COR-L47 (cell line): ENCODE data around the gene PLA2G12B.

Experiments used
- DNase-seq: peaks from one replicate; lab custom pipeline; 2025; lab: John Stamatoyannopoulos, UW

Gene PLA2G12B

DNA sequence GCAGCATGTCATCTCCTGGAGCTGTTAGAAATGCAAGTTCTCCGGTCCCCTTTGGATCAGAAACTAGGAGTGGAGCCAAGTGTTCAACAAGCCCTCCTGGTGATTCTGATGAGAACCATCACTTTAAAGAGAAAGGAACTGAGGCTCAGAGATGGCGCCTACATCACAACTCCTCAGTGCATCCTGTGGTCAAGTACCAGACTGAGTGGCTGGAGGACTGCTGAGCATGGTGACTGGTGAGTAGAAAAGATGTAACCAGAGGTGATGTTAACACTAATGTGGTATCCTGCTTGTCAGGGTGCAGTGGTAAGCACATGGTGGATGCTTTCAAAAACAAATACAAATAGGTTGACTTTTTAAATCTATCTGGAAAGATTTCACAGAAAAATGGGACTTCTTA, 64.5 kb downstream of the PLA2G12B start:
- no peak for DNase-seq

- DNase-seq, result peak; percentile 83
Measured at GRCh38 chr10:72889391-72889831, 65.2 kb downstream of the PLA2G12B start.

DNA sequence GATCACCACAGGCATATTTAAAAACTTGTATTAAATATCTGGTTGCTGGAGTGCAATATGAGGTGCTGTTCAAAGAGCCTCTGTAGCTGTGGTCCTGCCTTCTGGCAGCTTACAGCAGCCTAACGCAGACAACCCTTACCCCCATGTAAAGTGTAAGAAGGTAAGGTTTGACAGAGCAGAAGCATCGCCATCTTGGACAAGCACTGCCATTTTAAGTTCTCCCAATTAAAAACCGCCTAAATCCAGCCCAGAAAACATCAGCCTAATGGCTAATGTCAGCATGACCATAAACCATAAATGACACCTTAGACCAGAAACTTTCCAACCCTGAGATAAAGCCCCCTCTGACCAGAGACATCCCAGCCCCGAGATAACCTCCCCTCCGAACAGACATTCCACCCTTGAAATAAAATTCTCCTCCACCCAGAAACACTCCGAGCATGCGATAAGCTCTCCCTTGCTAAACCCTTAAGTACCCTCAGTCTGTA, 66.4 kb downstream of the PLA2G12B start:
- DNase-seq, result no peak

DNA sequence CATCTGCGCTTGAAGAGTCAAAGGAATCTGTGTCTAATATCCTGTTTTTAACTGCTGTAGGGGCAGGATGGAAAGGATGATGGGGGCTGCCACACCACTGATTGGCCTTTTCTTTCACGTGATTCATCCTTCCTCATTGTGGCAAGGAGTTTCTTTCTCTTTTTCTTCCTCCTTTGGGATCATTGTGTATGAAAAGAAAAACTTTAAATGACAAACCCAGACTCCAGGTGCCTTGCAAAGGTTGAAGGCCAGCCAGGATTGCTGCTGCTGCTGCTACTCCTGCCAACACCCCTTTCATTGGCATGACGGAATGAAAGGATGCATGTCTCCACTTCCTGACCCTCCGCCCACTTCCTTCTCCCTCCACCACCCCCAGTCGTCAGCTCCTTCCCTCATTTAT, 67.6 kb downstream of the PLA2G12B start:
- DNase-seq, result no peak

GRCh38 chr10:72886621-72887020, 68.0 kb downstream of the PLA2G12B start:
- DNase-seq, result no peak

DNA sequence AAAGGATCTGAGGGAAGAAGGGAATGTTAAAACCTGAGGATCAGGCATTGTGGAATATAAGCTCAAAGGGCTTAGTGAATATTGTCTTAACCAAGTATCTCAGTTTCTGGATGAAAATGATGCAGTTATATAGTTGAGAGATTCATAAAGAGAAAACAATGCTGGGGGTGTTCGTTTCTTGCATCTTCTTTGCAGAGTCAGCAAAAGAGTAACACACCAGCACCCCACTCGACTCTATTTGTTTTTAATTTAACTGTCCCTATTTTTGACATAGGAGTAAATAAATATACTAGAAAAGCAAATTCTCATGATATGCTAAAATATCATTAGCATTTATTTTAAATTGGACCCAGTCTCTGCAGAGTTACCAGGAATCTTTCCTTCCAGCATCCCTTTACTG, 68.7 kb downstream of the PLA2G12B start:
- DNase-seq, result no peak
